Activated naive CD8-positive, alpha-beta T cell treated with anti-CD3 and anti-CD28 coated beads, Interleukin-2, amount 50 U/mL, for 24 hours (primary cell): ENCODE results near the gene PLEKHH1.

Experiments
- ATAC-seq: fragments of 150-1000 bp; cut with Tn5 transposase; one replicate; pipeline ENCODE4 v1.10.0; 2021
- DNase-seq: peaks from one replicate; pipeline ENCODE4 v3.0.0; 2021
- H3K27ac Mint-ChIP-seq: one replicate; pipeline ENCODE4 v1.8.0; 2021; ENCODE audit warnings: mild to moderate bottlenecking, mixed read lengths
- H3K27me3 Mint-ChIP-seq: one replicate; pipeline ENCODE4 v1.8.0; 2021; ENCODE audit warnings: mixed read lengths
- H3K36me3 Mint-ChIP-seq: one replicate; pipeline ENCODE4 v1.8.0; 2021; ENCODE audit warnings: low read depth, mixed read lengths
- H3K4me1 Mint-ChIP-seq: one replicate; pipeline ENCODE4 v1.8.0; 2021; ENCODE audit warnings: mixed read lengths
- H3K4me3 Mint-ChIP-seq: one replicate; pipeline ENCODE4 v1.8.0; 2021; ENCODE audit warnings: mild to moderate bottlenecking, moderate library complexity, mixed read lengths
- H3K9me3 Mint-ChIP-seq: one replicate; pipeline ENCODE4 v1.8.0; 2021; ENCODE audit warnings: mixed read lengths

PLEKHH1 gene

DNA sequence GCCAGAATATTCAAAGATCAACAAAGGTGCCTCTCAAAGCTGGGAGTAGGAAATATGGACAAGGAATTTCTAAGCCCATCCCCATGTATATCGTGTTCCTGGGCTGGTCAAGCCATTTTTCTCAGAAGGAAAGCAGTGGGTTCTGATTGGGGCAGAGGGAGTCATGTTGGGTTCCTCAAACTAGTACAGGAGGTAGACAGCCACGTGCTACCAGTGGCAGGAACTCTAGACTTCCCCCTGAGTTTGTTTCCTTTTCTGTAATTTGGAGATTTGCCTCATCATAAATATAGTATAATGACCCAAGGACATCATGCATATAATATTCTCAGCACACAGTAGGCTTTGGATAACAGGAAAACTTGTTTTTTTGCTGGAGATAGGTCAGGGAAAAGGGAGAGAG lies 16.4 kb upstream of the PLEKHH1 start:
- Mint-ChIP-seq H3K9me3 (no peaks in the 10 kb centered on the region), H3K4me3 (no peak overlapping the region), H3K27me3 (peaks cover 2% of the 10 kb centered on the region), H3K4me1 (peaks cover 6% of the 10 kb centered on the region), H3K36me3 (no peaks in the 10 kb centered on the region), H3K27ac (no peak overlapping the region)
- DNase-seq (no peak), ATAC-seq (no peak)

DNA sequence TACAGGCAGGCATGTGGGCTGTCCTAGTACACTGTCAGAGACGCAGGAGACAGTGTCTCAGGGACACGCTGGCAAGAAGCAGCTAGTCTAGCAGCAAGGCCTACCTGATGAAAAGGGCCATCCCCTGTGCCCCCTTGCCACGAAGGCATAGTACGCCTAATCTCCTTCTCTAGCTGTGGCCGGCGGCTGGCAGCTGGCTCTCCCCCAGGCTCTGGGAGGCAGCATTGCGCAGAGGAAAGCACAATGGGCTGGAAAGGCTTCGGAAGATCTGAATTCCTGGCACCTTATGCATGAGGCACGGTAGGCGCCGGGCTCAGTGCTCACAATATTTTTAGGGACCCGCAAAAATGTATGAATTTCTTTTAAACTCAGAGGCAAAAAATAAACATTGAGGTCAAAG lies 16.0 kb upstream of the PLEKHH1 start:
- H3K9me3 Mint-ChIP-seq, result no peaks in the 10 kb centered on the region
- DNase-seq (no peak), ATAC-seq (no peak)
- H3K36me3 Mint-ChIP-seq, result no peaks in the 10 kb centered on the region
- no peak overlapping the region for H3K27ac Mint-ChIP-seq
- H3K4me1 Mint-ChIP-seq, result peaks cover 6% of the 10 kb centered on the region
- peaks cover 2% of the 10 kb centered on the region for H3K27me3 Mint-ChIP-seq
- H3K4me3 Mint-ChIP-seq, result no peak overlapping the region

DNA sequence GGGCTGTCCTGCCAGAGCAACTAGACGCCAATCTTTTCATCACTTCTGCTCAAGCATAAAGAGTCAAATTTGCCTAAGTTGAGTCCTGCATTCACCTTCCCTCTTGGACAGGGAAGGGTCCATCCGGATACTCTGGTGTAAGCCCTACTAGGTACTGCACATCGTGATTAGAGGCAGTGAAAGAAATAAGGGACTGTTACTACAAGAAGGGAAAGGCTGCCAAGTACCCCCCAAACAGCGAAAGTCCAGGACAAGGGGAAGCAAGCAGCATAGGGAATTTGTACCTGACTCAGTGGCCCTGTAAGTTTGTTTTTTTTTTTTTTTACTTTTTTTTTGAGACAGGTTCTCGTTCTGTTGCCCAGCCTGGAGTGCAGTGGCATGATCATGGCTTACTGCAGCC lies 13.7 kb upstream of the PLEKHH1 start:
- Mint-ChIP-seq H3K4me3 (no peak overlapping the region), H3K9me3 (no peaks in the 10 kb centered on the region), H3K4me1 (no peaks in the 10 kb centered on the region), H3K27ac (no peak overlapping the region), H3K36me3 (no peaks in the 10 kb centered on the region), H3K27me3 (peaks cover 10% of the 10 kb centered on the region)
- DNase-seq (no peak), ATAC-seq (no peak)

DNA sequence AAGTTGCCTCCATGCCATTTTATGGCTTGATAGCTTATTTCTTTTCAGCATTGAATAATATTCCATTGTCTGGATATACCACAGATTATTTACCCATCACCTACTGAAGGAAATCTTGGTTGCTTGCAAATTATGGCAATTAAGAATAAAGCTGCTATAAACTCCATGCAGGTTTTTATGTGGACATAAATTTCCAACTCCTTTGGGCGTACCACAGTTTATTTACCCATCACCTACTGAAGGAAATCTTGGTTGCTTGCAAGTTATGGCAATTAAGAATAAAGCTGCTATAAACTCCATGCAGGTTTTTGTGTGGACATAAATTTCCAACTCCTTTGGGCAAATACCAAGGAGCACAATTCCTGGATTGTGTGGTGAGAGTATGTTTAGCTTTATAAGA lies 12.6 kb upstream of the PLEKHH1 start:
- H3K27me3 Mint-ChIP-seq, result peaks cover 16% of the 10 kb centered on the region
- H3K4me3 Mint-ChIP-seq, result no peak overlapping the region
- H3K27ac Mint-ChIP-seq, result no peak overlapping the region
- ATAC-seq (no peak), DNase-seq (no peak)
- no peaks in the 10 kb centered on the region for H3K36me3 Mint-ChIP-seq
- H3K9me3 Mint-ChIP-seq, result no peaks in the 10 kb centered on the region
- no peaks in the 10 kb centered on the region for H3K4me1 Mint-ChIP-seq

GRCh38 chr14:67522270-67522669 lies 10.8 kb upstream of the PLEKHH1 start:
- H3K36me3 Mint-ChIP-seq, result no peaks in the 10 kb centered on the region
- H3K4me1 Mint-ChIP-seq, result no peaks in the 10 kb centered on the region
- DNase-seq (no peak), ATAC-seq (no peak)
- H3K27me3 Mint-ChIP-seq, result peaks cover 26% of the 10 kb centered on the region
- H3K9me3 Mint-ChIP-seq, result no peaks in the 10 kb centered on the region
- no peak overlapping the region for H3K27ac Mint-ChIP-seq
- no peak overlapping the region for H3K4me3 Mint-ChIP-seq

DNA sequence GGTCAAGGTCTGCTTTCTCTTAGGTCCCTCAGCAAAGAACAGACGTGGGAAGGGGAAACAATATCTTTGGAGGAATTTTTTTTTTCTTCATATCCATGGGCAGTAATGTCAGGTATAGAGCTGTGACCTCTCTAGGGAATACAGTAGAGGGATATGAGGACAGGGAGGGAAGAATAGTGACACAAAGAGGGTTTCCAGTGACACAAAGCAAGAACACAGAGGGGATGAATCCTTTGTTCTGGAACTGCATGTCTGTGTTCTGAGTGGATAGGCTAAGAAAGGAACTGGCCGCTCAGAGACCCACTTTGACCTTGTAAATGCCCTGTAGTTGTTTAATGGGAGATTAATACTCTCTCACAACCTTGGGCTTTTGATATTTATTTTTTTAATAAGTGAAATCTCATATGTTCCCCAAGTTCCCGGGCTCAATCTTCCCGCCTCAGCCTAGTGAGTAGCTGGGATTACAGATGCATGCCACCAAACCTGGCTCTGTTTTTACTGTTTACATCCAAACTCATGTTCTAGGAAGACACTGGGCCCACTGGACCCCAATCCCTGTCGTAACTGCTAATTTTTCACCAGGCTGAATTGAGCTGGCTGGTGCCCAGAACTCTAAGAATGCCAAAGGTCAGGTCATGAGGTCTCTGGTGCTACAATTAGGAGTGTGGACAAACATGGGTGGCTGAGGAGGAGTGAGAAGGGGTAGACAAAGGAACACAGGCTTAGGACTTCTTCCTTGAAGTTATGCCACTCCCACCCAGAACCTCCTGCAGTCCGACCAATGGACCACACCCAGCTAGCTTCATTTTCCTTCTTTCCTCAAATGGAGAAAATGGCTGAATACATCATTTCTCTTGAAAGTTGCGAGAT lies 9.1 kb upstream of the PLEKHH1 start:
- Mint-ChIP-seq H3K9me3 (no peaks in the 10 kb centered on the region), H3K27ac (no peak overlapping the region), H3K36me3 (no peaks in the 10 kb centered on the region), H3K4me1 (no peaks in the 10 kb centered on the region), H3K4me3 (no peak overlapping the region), H3K27me3 (peaks cover 31% of the 10 kb centered on the region)
- ATAC-seq (no peak), DNase-seq (no peak)

DNA sequence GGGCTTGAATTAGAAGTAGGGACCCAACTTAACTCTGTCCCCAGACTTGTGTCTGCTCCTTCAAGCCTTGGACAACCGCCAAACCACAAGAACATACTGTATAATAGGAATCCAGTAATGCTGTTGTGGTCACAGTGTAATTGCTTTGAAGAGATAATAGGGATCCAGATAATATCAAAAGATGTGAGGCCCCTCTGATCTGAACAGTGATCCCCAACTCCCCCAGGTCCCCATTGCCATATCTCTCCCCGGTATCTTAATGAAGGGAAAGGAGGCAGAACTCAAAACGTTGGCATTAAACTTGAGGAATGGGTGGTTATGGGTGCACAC lies 8.5 kb upstream of the PLEKHH1 start:
- H3K4me3 Mint-ChIP-seq, result no peak overlapping the region
- DNase-seq, result no peak
- no peaks in the 10 kb centered on the region for H3K4me1 Mint-ChIP-seq
- no peaks in the 10 kb centered on the region for H3K9me3 Mint-ChIP-seq
- peaks cover 31% of the 10 kb centered on the region for H3K27me3 Mint-ChIP-seq
- H3K36me3 Mint-ChIP-seq, result no peaks in the 10 kb centered on the region
- no peak for ATAC-seq
- no peak overlapping the region for H3K27ac Mint-ChIP-seq

GRCh38 chr14:67525389-67525788 lies 7.7 kb upstream of the PLEKHH1 start:
- Mint-ChIP-seq H3K4me1 (no peaks in the 10 kb centered on the region), H3K4me3 (no peak overlapping the region), H3K36me3 (no peaks in the 10 kb centered on the region), H3K27ac (no peak overlapping the region), H3K9me3 (no peaks in the 10 kb centered on the region), H3K27me3 (peaks cover 31% of the 10 kb centered on the region)
- ATAC-seq, result no peak
- DNase-seq, result no peak

DNA sequence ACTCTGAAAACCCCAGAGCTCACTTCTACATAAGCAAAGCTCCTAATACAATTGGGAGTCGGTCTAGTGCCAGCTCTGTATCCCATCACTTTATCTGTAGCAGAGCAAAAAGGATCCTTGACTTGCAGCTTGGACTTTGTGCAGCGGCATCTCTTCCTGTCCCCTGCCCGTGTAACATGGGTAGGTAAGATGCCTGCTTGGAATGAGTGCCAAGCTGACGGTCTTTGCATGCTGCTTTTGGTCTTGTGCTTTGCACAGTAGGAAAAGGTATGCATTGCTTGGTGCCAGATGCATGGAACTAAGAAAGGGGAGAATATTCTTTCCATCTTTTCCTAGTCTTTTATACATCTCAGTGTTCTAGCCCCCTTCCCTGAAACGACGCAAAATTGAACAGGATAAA lies 6.9 kb upstream of the PLEKHH1 start:
- DNase-seq (no peak), ATAC-seq (no peak)
- Mint-ChIP-seq H3K36me3 (no peaks in the 10 kb centered on the region), H3K9me3 (no peaks in the 10 kb centered on the region), H3K27ac (no peak overlapping the region), H3K4me3 (no peak overlapping the region), H3K27me3 (peaks cover 35% of the 10 kb centered on the region), H3K4me1 (no peaks in the 10 kb centered on the region)

DNA sequence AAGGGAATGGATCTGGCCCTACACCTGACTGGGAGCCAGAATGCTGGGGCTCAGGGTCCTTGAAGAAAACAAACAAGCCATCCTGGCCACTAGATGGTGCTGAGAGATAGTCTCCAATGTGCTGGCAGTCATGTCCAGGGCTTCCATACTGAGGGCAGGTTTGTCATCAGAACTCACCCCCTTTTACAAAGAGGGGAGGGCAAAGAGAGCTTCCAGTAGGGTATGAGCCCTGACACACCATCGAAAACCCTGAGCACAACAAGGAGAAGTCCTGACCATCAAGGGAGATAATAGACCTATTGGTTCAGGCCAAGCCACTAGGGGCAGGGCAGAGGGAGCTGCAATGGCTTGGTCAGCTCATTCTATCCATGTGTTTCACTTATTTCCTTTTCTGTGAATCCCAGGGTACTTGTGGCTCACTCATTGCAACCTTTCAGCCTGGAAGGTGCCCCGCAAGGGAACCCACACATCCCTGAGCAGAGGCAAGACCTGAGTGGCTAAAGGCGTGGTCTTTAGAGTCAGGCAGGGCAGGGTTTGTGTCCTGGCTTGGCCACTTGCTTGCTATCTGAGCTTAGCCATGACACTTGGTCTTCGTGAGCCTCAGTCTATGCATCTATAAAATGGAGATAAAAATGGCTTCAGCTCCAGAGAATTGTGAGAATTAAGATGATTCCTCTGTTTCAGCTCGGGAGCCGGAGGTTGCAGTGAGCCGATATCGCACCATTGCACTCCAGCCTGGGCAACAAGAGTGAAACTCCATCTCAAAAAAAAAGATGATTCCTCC lies 6.2 kb upstream of the PLEKHH1 start:
- no peaks in the 10 kb centered on the region for H3K36me3 Mint-ChIP-seq
- peak; percentile 34 for DNase-seq
- no peaks in the 10 kb centered on the region for H3K4me1 Mint-ChIP-seq
- H3K27ac Mint-ChIP-seq, result no peak overlapping the region
- H3K9me3 Mint-ChIP-seq, result no peaks in the 10 kb centered on the region
- H3K27me3 Mint-ChIP-seq, result peaks cover 37% of the 10 kb centered on the region
- peak; percentile 82 for ATAC-seq
- H3K4me3 Mint-ChIP-seq, result no peak overlapping the region

GRCh38 chr14:67527756-67528155 lies 5.3 kb upstream of the PLEKHH1 start:
- Mint-ChIP-seq H3K27me3 (peaks cover 41% of the 10 kb centered on the region), H3K36me3 (no peaks in the 10 kb centered on the region), H3K27ac (no peak overlapping the region), H3K9me3 (no peaks in the 10 kb centered on the region), H3K4me1 (peaks cover 3% of the 10 kb centered on the region), H3K4me3 (no peak overlapping the region)
- ATAC-seq (no peak), DNase-seq (no peak)

GRCh38 chr14:67528276-67528675 lies 4.8 kb upstream of the PLEKHH1 start:
- H3K4me3 Mint-ChIP-seq, result no peak overlapping the region
- DNase-seq, result no peak
- H3K9me3 Mint-ChIP-seq, result no peaks in the 10 kb centered on the region
- H3K27ac Mint-ChIP-seq, result no peak overlapping the region
- no peaks in the 10 kb centered on the region for H3K36me3 Mint-ChIP-seq
- peaks cover 3% of the 10 kb centered on the region for H3K4me1 Mint-ChIP-seq
- H3K27me3 Mint-ChIP-seq, result peaks cover 41% of the 10 kb centered on the region
- ATAC-seq, result no peak

DNA sequence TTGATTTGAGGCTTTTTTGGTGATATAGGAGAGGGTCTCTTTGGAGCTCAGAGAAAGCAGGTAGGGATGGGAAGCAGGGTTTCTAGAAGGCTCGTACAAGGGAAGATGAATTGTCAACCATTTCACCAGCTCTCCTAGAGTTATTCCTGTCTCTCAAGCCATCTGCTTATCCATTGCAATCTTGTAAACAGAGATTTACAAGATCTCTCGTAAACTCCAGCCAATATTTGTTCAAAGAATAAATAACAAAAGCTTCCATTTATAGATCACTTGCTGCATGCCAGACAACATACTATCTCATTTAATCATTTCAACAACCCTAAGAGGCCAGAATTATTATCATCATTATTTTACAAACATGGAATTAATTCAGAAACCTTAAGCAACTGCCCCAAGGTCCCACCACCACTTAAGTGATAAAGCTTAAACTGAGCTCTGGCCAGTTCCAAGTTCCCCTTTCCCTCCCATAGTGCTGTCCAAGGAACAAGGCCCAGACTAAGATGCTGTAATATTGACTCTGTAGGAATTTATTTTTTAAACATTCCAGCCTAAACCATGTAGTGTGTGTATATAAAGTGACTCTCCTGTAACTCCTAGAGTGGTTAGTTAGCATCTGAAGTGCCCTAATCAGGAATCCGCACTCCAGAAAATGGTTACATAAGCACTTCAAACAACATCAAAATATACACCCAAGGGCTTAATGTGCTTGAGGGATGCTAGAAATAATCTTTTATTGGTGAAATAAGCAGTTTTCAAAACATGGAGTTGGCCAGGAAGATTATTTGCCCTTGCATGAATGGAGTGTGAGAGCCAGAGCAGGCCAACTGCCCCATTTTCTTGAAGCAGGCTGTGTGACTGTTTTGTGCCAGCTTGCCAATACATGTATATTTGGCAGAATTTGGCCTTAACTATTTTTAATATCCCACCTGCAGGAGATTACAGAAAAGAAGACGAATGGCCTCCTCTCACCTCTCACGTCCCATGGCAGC lies 2.8 kb upstream of the PLEKHH1 start:
- H3K4me3 Mint-ChIP-seq, result no peak overlapping the region
- H3K27ac Mint-ChIP-seq, result no peak overlapping the region
- H3K36me3 Mint-ChIP-seq, result no peaks in the 10 kb centered on the region
- DNase-seq, result no peak
- H3K4me1 Mint-ChIP-seq, result peaks cover 3% of the 10 kb centered on the region
- peaks cover 47% of the 10 kb centered on the region for H3K27me3 Mint-ChIP-seq
- ATAC-seq, result no peak
- H3K9me3 Mint-ChIP-seq, result no peaks in the 10 kb centered on the region

GRCh38 chr14:67532606-67532997 lies 488 bp upstream of the PLEKHH1 start:
- ATAC-seq (no peak), DNase-seq (no peak)
- peak overlapping the region; percentile 64 for H3K4me3 Mint-ChIP-seq
- no peaks in the 10 kb centered on the region for H3K9me3 Mint-ChIP-seq
- peaks cover 35% of the 10 kb centered on the region for H3K27me3 Mint-ChIP-seq
- no peak overlapping the region for H3K27ac Mint-ChIP-seq
- peaks cover 3% of the 10 kb centered on the region for H3K4me1 Mint-ChIP-seq
- no peaks in the 10 kb centered on the region for H3K36me3 Mint-ChIP-seq
